GM18873 (cell line): ENCODE results near the gene VWA5B1.

Experiments used
- ATAC-seq: cut with Tn5 transposase; IDR thresholded peaks from one replicate; pipeline ENCODE4 v1.9.1; 2021; ENCODE audit warnings: mild to moderate bottlenecking, moderate library complexity, moderate number of reproducible peaks; ENCODE audit not compliant: unreplicated experiment, low FRiP score

VWA5B1 gene

DNA sequence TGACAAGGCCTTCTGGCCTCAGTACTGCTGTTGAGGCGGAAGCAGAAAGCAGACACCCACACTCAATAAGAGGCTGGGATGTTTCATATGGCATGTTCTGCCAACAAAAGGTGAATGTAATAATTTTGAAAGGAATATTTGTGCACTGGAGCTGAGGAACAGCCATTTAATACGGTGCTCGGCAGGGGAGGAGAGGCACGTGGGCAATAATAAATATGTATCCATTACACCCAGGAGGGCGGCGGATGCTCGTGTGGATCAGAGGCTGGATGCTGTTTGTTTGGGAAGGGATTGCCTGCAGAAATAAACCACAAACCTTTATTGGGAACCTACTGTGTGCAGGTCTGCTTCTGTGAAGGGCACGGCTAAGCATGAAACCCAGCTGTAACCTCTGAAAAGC is 92.0 kb downstream of the VWA5B1 start:
- no peak for ATAC-seq

DNA sequence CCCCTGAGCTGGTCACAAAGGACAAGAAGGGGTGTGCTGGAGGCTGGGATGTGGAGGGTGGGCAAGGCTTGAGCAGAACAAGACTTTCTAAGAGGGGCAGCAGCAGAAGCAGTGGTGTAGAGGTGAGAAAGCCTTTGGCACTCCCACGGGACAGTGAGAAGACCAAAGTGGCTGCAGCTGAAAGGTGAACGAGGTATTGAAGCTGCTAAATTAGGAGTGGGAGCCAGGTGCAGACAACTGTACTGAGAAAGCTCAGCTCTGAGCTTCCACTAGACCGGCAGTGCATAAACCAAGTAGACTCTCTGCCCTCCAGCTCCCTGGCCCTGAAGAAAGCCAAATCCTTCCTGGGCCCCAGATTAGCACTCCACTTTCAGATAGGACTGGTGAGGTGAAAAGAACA is 93.0 kb downstream of the VWA5B1 start:
- ATAC-seq: no peak

DNA sequence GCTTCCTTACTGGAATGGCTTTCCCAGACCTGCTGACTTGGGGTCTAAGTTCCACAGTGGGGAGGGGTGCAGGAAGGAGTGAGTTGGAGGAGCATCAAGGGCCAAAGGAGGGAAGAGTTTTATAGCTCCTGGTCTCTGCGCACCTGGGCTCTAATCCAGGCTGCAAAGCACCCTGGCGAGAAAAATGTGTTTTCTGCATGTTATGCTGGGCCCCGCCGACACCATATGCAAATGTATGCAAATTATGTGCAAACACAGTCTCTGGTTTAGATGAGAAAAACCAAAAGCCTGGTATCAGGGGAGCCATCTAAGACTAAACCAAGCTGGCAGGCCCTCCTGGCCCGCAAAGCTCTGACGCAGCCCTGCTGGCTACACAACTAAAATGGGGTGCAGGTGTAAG is 95.0 kb downstream of the VWA5B1 start:
- ATAC-seq: no peak

DNA sequence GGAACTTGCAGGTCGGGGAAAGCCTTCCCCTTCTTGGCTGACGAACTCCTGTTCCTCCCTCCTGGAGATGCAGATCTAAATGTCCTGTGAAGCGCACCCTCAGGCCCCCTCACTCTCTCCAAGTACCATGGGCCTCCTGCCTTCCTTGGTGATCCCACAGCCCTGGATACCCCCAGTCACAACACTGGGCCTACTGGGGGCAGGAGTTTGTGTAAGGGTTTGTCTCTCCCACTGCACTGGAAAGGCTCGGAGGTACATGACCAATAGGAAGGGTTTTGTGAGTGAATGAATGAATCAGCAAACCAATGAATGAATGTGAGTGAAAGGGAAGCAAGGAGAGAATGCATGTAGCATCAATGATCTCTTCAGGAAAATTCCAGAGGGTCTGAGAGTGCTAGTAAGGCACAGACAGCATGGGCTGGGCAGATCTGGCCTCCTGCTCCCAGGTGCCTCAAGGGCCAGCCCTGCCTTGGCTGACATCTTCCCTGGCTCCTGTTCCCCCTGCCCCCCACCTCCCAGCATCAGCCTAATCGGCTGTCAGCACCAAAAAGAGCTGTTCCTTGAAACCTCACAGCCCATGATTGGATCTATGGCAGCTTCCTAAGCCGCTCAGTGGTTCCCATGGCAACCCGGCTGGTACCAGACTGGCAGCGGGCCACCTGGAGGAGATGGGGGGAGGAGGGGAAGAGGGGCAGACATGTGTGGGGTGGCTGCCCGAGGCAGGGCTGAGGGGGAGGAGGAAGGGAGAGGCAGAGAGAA is 95.8 kb downstream of the VWA5B1 start:
- ATAC-seq: no peak

DNA sequence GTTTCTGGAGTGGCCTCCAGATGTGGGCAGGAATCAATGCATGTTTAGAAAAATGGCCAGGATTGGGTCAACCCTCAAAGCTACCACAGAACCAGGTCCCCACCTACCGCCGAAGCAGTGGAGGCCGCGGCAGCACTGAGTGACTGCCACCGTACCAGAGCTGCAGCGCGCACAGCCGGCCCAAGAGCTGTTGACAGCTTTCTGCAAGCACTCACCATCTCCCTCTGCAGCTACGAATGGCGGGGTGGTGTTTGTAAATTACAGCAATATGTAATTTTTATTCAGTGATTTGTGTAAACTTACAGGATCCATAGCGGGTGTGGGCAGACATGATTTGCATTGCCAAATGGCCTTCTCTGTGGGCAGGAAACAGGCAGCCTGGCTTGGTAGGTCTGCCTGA is 98.9 kb downstream of the VWA5B1 start:
- no peak for ATAC-seq

DNA sequence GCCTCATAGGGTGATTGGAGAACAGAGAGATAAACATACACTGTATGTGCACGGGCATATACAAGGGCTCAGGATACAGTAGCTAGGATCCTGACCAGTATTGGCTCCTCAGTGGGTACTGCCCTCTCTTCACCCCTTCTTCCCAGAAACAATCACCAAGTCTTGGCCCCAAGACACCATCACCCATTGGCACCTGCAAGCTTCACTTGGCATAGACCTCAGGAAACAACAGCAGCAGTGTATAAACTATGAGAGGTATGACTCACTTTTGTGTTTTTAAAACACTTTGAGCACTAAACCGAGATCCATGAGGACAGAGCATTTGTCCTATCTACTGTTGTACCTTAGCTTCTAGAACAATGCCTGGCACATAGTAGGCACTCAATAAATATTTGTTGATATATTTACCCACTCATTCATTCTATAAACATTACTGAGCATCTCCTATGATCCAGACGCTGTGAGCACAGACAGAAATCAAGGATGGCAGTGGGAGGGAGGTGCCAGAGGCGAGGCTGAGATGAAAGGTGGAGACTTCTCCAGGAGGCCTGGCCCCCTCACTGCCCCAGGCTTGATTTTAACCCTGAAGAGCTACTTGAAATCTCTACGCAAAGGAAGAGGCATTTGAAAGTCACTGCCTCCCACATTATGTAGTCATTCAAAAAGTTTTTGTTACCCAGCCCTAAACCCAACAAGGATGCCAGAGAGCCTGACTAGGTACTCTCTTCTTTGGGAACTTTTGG is 100.1 kb downstream of the VWA5B1 start:
- ATAC-seq: no peak

DNA sequence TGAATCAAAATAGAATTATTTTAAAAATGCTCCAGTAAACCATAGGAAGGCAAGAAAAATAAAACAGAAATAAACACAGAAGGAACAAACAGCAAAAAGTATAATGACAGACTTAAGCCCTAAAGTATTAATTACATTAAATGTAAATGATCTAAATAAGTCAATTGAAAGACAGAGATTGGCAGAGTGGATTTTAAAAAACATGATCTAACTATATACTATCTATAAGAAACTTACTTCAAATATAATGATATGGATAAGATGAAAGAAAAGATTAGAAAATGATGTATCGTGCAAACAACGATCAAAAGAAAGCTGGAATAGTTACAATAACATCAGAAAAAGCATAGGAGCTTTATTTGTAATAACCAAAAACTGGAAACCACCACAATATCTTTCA is 104.6 kb downstream of the VWA5B1 start:
- ATAC-seq: no peak

DNA sequence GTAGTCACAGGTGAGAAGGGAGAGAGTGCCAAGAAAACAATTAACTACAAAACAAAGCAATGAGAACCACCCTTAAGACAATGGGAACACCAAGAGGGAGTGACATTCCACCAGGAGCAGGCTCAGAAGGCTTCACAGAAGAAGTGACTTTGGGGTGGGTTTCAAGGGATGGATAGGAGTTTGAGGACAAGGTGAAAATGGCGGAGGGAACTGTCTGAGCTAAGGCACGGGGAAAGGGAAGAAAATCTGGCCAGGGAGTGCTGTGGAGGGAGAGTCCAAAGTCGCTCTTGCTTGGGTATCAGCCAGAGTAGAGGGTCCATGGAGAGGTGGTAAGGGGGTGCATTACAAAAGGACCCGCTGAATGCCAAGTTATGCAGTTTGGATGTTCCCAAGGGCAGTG is 108.1 kb downstream of the VWA5B1 start:
- no peak for ATAC-seq

DNA sequence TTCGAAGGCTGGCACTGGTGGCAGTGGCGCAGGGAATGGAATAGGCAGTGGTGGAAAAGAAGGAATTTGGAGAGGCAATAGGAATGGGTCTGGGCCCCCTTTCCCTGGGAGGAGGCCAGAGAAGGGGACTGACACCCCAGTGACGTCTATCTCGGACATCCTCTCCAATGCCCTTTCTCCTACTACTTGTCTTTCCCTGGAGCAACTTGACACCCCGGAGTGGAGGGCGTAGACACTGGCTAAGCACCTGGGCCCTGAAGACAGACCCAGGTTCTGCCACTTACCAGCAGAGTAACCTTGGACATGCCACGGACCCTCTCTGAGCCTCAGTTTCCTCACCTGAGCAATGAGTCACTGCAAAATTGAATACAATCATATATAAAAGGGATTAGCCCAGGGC is 108.5 kb downstream of the VWA5B1 start:
- ATAC-seq: no peak

DNA sequence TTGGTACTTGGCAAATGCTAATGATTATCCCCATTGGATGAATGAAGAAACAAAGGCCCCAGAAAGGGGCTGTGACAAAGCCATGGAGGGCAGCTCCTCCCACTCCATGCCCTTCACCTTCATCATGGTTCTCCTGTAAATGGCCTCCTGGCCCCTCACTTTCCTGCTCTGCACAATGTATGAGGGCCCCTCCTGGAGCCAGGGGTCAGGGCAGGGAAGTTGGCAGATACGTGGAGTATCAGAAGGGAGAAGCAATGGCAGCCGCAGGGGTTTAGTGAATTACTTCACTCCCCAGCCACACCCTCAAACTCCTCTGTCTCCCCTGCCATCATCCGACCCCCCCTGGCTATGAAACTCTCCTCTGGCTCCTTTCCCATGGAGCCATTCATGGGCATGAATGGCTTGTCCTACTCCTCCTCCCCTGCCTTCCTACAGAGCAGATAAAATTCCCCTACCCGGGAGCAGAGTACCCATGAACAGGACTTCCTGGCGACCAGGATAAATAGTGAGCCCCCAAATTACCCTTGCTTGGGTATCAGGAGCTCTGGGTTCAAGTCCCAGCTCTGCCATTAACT is 109.0 kb downstream of the VWA5B1 start:
- no peak for ATAC-seq

DNA sequence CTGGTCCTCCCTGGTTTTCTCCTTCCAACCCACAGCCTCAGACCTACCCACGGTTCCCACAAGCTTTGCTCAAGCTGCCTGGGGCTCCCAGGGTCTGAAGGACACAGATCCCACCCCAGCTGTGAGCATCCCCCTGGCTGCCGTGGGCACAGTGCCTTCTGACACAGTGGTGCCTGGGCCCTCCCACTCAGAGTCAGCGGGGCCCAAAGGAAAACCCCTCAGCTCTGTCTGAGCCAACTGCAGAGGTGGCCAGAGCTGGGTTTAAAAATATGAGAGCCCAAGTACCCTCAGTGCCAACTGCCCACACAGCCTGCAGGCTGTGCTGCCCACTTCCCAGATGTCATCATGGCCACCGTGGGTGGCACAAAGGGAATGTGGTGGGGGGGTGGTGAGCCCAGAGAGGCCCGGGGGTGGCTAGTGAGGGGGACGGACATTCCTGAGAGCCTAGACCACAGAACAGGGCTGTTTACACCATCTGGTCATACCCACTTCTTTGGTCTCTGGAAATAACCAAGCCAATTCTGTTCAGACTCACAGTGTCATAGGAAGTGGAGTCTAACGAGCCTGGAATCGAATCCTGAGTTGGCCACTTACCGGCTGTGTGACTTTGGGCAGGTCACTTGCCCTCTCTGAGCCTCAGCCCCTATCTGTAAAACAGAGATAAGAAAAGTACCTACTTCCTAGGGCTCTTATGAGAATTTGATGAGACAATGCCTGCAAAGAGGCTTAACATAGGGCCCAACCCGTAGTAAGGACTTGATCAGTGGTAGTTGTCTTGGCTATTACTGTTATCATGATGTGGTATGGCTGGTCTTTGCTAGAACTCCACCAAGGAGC is 109.9 kb downstream of the VWA5B1 start:
- ATAC-seq: no peak

DNA sequence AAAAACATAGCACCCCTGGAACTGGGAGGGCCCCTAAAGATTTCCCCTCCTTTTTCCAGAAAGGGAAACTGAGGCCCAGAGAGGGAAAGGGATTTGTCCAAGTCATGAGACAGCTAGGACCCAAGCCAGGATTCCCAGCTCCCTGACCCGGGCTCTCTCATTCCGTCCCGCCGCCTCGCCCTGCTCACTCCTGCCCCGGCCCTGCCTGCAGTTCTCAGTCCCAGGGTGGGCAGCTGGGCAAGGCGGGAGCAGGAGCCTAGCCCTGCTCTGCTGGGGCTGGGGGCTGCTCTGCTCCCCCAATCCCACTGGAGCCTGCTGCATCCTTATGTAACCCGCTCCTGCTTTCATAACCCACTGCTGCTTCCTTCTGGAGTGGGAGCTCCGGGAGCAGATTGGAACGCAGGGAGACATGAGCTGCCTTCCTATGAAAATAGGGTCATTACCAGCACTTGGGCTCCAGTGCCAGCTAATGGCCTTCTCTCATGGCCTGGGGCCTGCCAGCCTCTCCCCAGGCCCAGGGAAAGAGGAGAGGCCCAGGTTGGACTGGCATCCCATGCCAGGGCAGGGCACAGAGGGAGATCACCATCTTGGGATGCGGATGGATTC is 110.8 kb downstream of the VWA5B1 start:
- ATAC-seq: no peak

DNA sequence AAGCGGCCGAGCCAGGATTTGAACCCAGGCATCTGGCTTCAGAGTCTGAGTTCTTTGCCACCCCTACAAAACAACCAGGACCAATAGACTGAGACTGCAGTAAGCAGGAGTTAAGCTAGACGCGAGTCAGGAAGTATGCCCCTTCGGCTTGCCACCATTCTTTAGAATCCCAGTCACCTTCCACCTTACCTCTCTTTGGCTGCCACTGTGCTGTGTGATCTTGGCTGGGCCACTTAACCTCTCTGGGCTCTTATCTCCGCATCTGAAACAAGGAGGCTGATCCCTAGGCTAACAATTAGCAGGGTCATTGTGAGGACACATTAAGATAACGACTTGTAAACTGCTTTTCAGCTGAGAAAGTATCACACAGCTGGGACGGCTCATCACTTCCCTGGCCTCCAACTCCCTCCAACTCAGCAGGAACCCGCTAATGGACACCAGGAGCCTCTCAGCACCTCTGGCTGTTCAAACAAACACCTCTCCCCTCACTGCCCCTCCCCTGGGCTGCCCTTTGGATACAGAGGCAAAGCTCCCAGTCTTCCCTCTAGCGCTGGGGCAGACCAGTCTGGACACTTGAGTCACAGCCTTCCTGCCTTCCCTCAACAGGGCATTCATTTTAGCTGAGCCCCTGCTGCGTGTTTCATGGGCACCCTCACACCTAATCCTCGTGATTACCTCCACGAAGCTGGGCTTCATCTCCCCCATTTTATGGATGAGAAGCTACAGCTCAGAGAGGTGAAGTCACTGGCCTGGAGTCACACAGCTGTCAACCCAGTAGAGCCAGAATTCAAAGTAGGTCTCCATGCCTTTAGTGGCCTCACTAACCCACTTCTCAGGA is 112.1 kb downstream of the VWA5B1 start:
- ATAC-seq: no peak

DNA sequence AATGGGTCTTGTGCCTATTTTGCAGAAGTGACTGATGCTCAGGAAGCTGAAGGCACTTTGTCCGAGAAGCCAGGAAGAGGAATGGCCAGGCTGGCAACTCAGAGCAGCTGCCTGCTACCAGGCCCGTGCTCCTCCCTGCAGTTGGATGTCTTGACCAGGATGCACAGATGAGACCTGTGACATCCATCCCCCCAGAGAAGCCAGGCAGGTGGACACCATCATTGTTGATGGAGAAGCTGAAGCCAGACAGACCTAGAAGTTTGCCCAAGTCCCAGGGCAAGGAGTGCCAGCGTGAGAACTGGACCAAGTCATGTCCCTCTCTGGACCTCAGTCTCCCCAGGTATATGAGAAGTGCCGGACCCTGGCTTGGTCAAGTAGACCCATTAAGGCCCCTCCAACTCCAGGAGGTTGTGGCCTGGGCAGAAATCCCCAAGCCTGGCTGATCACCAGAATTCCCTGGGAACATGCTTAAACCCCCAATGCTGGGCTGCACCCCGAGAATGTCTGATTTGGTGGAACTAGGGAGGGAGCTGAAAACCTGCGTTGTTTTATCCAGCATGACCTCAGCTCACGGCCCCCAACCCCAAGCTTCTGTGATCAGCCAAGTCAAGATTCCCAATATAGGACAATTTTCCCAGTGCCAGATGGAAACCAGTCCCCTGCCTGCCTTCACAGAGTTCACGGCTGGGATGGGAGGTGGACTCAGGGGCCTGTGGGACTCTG is 112.9 kb downstream of the VWA5B1 start:
- ATAC-seq: no peak

DNA sequence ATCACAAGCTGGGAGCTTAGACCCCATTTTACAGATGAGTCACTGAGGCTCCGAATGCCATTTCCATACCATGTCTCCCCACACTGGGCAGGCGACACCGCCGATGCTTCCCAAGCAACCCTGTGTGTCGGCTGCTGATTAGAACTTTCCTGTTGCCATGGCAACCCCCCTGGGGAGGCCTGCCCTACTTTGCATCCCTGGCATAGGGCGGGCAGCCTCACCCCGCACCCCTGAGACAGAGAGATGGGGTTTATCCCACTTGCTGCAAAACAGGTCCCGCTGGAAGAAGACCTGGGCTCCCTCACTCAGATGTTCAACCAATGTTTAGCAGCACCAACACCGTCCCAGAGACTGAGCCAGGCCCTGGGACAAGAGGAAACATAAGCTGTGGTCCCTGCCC is 113.8 kb downstream of the VWA5B1 start:
- no peak for ATAC-seq
